Neural cell (in vitro differentiated cells): ENCODE measurements around the gene AOAH.

Experiments used
- EP300 ChIP-seq: fragments of 450-650 bp; conservative IDR thresholded peaks from 2 replicates; pipeline ENCODE4 v1.6.1; 2014; ENCODE audit warnings: antibody characterized with exemption, mild to moderate bottlenecking, moderate library complexity; ENCODE audit not compliant: poor library complexity, severe bottlenecking
- EZH2 ChIP-seq: fragments of 200-600, 300-800 bp; shearing (Covaris generic), sonication (generic); IDR thresholded peaks from 2 replicates; pipeline ENCODE4 v1.6.1; 2014; ENCODE audit warnings: antibody characterized with exemption, low read length, borderline replicate concordance, mild to moderate bottlenecking; ENCODE audit not compliant: insufficient read depth, poor library complexity, severe bottlenecking
- MXI1 ChIP-seq: fragments of 450-650 bp; conservative IDR thresholded peaks from 2 replicates; pipeline ENCODE4 v1.6.1; 2014; ENCODE audit warnings: antibody characterized with exemption, mild to moderate bottlenecking; ENCODE audit not compliant: poor library complexity, severe bottlenecking
- POLR2AphosphoS5 ChIP-seq: IDR thresholded peaks from 2 replicates; pipeline ENCODE4 v1.6.1; 2012
- RAD21 ChIP-seq: fragments of 450-650 bp; conservative IDR thresholded peaks from 2 replicates; pipeline ENCODE4 v1.6.1; 2014; ENCODE audit warnings: antibody characterized with exemption, mild to moderate bottlenecking, moderate library complexity
- SMC3 ChIP-seq: fragments of 450-650 bp; conservative IDR thresholded peaks from 2 replicates; pipeline ENCODE4 v1.6.1; 2014; ENCODE audit warnings: antibody characterized with exemption, mild to moderate bottlenecking, moderate library complexity; ENCODE audit not compliant: poor library complexity
- TAF1 ChIP-seq: IDR thresholded peaks from 2 replicates; pipeline ENCODE4 v1.6.1; 2012; ENCODE audit warnings: low read depth
- TF ChIP-seq, protein P1 (sequence below): fragments of 450-650 bp; IDR thresholded peaks from 2 replicates; pipeline ENCODE4 v1.5.1; 2014; ENCODE audit warnings: antibody characterized with exemption, mild to moderate bottlenecking, moderate library complexity; ENCODE audit not compliant: poor library complexity, severe bottlenecking
- TF ChIP-seq, protein P2 (sequence below): IDR thresholded peaks from 2 replicates; pipeline ENCODE4 v1.6.1; 2012; ENCODE audit warnings: borderline replicate concordance

DNA sequence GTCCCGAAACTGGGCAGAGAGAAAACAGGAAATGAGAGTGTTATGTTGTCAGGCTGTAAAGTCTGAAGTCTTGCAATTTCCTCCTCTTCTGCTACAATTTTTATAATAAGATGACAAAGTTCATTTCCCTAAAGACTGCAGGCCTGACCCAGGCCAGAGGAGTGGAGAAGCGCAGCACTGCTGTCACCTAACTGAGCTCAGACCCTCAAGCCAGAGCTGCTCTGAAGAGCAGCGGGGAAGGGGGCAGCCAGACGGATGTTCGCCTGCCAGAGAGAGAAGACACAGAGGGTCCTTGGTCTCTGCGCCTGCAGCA, 12.6 kb upstream of the AOAH start:
- TF ChIP-seq, protein P1, sequence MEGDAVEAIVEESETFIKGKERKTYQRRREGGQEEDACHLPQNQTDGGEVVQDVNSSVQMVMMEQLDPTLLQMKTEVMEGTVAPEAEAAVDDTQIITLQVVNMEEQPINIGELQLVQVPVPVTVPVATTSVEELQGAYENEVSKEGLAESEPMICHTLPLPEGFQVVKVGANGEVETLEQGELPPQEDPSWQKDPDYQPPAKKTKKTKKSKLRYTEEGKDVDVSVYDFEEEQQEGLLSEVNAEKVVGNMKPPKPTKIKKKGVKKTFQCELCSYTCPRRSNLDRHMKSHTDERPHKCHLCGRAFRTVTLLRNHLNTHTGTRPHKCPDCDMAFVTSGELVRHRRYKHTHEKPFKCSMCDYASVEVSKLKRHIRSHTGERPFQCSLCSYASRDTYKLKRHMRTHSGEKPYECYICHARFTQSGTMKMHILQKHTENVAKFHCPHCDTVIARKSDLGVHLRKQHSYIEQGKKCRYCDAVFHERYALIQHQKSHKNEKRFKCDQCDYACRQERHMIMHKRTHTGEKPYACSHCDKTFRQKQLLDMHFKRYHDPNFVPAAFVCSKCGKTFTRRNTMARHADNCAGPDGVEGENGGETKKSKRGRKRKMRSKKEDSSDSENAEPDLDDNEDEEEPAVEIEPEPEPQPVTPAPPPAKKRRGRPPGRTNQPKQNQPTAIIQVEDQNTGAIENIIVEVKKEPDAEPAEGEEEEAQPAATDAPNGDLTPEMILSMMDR = no peak
- TF ChIP-seq EP300 (no peak), EZH2 (no peak), POLR2AphosphoS5 (no peak), SMC3 (no peak), RAD21 (no peak), MXI1 (no peak), TAF1 (no peak)
- TF ChIP-seq, protein P2, sequence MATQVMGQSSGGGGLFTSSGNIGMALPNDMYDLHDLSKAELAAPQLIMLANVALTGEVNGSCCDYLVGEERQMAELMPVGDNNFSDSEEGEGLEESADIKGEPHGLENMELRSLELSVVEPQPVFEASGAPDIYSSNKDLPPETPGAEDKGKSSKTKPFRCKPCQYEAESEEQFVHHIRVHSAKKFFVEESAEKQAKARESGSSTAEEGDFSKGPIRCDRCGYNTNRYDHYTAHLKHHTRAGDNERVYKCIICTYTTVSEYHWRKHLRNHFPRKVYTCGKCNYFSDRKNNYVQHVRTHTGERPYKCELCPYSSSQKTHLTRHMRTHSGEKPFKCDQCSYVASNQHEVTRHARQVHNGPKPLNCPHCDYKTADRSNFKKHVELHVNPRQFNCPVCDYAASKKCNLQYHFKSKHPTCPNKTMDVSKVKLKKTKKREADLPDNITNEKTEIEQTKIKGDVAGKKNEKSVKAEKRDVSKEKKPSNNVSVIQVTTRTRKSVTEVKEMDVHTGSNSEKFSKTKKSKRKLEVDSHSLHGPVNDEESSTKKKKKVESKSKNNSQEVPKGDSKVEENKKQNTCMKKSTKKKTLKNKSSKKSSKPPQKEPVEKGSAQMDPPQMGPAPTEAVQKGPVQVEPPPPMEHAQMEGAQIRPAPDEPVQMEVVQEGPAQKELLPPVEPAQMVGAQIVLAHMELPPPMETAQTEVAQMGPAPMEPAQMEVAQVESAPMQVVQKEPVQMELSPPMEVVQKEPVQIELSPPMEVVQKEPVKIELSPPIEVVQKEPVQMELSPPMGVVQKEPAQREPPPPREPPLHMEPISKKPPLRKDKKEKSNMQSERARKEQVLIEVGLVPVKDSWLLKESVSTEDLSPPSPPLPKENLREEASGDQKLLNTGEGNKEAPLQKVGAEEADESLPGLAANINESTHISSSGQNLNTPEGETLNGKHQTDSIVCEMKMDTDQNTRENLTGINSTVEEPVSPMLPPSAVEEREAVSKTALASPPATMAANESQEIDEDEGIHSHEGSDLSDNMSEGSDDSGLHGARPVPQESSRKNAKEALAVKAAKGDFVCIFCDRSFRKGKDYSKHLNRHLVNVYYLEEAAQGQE = no peak
